ENCODE results near the gene HECTD1.

DNA sequence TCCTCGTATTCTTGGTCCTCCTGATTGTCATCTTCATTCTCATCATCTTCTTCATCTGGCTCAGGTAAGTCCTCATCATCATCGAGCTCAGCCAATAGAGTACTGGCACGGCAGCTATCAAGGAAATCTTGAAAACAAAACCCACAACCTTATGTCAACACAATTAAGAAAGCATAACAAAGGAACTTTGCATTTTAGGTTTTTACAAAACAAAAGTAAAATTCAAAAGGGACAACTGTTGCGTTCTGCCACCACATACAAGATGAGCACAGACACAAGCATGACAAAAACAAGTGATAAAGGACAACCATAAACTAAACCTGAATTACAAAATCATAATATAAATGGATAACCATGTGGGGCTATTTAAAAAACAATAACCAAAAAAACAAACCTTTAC, 84.7 kb downstream of the HECTD1 start:
- no peak for TF ChIP-seq TAF1 (IDR thresholded peaks at IDR 0.05; ENCODE audit: low read depth)
- no peak for TF ChIP-seq EP300 (IDR thresholded peaks at IDR 0.05; ENCODE audit: borderline replicate concordance)
- no peak for TF ChIP-seq TEAD4 (IDR thresholded peaks at IDR 0.05)
- no peak for TF ChIP-seq FOXM1 (IDR thresholded peaks at IDR 0.05; ENCODE audit: borderline replicate concordance, low read depth)
- TF ChIP-seq ZBTB7A (IDR thresholded peaks at IDR 0.05; ENCODE audit: low read depth): no peak
- TF ChIP-seq CEBPB (IDR thresholded peaks at IDR 0.05): no peak
- TF ChIP-seq RAD21 (IDR thresholded peaks at IDR 0.05; ENCODE audit: low read depth): no peak
- TF ChIP-seq TCF12 (IDR thresholded peaks at IDR 0.05; ENCODE audit: low read depth): no peak
- TF ChIP-seq, protein P1, sequence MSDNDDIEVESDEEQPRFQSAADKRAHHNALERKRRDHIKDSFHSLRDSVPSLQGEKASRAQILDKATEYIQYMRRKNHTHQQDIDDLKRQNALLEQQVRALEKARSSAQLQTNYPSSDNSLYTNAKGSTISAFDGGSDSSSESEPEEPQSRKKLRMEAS (IDR thresholded peaks at IDR 0.05): no peak
- TF ChIP-seq, protein P2, sequence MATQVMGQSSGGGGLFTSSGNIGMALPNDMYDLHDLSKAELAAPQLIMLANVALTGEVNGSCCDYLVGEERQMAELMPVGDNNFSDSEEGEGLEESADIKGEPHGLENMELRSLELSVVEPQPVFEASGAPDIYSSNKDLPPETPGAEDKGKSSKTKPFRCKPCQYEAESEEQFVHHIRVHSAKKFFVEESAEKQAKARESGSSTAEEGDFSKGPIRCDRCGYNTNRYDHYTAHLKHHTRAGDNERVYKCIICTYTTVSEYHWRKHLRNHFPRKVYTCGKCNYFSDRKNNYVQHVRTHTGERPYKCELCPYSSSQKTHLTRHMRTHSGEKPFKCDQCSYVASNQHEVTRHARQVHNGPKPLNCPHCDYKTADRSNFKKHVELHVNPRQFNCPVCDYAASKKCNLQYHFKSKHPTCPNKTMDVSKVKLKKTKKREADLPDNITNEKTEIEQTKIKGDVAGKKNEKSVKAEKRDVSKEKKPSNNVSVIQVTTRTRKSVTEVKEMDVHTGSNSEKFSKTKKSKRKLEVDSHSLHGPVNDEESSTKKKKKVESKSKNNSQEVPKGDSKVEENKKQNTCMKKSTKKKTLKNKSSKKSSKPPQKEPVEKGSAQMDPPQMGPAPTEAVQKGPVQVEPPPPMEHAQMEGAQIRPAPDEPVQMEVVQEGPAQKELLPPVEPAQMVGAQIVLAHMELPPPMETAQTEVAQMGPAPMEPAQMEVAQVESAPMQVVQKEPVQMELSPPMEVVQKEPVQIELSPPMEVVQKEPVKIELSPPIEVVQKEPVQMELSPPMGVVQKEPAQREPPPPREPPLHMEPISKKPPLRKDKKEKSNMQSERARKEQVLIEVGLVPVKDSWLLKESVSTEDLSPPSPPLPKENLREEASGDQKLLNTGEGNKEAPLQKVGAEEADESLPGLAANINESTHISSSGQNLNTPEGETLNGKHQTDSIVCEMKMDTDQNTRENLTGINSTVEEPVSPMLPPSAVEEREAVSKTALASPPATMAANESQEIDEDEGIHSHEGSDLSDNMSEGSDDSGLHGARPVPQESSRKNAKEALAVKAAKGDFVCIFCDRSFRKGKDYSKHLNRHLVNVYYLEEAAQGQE (IDR thresholded peaks at IDR 0.05; ENCODE audit: low read depth): no peak
- no peak for TF ChIP-seq YY1 (IDR thresholded peaks at IDR 0.05; ENCODE audit: low read depth)
- no peak for TF ChIP-seq NFIC (IDR thresholded peaks at IDR 0.05)
